ENCODE data around the gene FOXO1.

The FOXO1 gene

DNA sequence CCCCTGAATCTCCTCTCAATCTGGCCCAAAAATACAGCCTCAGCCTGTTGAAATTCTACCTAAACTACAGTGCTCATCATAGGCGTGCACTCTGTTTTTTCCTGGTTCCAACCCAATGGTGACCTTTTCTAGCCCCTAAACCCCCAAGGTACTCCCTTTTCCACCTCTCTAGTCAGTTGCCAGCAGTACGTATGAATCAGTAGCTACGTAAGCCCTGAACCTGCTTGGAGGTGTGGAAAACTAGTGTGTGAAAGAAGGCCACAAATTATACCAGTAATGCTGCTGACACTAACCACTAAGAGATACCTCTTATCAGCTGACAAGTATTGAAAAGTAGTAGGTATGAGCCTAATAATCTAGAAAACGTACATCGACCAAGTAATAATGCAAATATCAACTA lies 60.9 kb downstream of the FOXO1 start:
- ChIA-PET POLR2A (ENCODE audit: low non-redundant PET) (no interaction called here), CTCF (interaction anchor here (0.8 kb wide), 1 partner anchor 409 kb away, joined by 3 read pairs; no protein-coding TSS in a partner anchor)
- DNase-seq (ENCODE audit: low spot score): no peak
- TF ChIP-seq, protein P1, sequence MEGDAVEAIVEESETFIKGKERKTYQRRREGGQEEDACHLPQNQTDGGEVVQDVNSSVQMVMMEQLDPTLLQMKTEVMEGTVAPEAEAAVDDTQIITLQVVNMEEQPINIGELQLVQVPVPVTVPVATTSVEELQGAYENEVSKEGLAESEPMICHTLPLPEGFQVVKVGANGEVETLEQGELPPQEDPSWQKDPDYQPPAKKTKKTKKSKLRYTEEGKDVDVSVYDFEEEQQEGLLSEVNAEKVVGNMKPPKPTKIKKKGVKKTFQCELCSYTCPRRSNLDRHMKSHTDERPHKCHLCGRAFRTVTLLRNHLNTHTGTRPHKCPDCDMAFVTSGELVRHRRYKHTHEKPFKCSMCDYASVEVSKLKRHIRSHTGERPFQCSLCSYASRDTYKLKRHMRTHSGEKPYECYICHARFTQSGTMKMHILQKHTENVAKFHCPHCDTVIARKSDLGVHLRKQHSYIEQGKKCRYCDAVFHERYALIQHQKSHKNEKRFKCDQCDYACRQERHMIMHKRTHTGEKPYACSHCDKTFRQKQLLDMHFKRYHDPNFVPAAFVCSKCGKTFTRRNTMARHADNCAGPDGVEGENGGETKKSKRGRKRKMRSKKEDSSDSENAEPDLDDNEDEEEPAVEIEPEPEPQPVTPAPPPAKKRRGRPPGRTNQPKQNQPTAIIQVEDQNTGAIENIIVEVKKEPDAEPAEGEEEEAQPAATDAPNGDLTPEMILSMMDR (conservative IDR thresholded peaks at IDR 0.05; ENCODE audit: low read depth): no peak
- no peak overlapping the region for H3K27ac ChIP-seq

DNA sequence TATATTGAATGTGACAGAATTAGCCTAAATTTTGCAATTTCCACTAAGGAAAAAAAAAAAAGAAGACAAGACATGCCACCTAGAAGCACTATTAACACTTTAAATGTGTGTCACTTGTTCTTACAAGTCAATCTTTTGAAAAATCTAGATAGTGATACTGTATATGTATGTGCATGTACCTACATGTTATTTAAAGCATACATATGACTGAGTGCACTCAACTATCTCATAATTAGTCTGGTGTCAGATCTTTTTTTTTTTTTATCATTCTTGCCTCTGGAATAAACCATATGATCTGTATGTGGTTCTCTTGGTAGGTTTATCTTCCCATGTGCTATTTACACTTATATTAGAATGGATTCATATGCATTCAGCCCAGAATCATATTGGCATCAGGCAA lies 62.3 kb downstream of the FOXO1 start:
- no peak overlapping the region for H3K27ac ChIP-seq
- no peak for DNase-seq (ENCODE audit: low spot score)
- ChIA-PET CTCF (no interaction called here), POLR2A (ENCODE audit: low non-redundant PET) (no interaction called here)
- TF ChIP-seq, protein P1 (conservative IDR thresholded peaks at IDR 0.05; ENCODE audit: low read depth): no peak

DNA sequence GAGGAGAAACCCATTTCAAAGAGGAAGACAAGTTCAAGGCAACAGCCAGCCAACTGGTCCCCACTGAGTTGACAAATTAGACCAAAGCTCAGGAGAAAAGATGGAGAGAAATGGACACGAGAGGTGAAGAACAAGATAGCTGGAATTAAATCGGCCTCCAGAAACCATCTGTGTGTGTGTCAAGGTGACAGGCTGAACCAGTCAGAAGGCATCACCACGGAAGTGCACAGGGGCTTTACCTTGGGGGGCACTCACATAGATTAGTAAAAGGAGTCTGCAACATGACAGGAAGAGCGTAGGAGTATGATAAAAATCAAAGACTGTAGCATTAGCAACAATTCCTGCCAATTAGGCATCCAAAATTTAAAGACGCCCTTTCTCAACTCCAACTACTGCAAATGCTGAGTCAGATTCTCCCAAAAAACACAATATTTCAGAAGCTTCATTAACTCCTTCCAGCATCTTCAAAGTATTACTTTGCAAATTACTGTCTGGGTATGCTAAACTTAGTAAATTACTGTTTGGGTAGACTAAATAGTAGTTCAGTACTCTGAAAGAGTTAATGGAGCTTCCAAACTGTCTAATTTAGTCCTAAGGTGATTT lies 66.2 kb downstream of the FOXO1 start:
- no peak overlapping the region for H3K27ac ChIP-seq
- DNase-seq (ENCODE audit: low spot score): no peak
- TF ChIP-seq, protein P1 (conservative IDR thresholded peaks at IDR 0.05; ENCODE audit: low read depth): no peak
- CTCF ChIA-PET: interaction anchor here (0.5 kb wide), 1 partner anchor 240 kb away, joined by 3 read pairs; no protein-coding TSS in a partner anchor
- POLR2A ChIA-PET (ENCODE audit: low non-redundant PET): no interaction called here

DNA sequence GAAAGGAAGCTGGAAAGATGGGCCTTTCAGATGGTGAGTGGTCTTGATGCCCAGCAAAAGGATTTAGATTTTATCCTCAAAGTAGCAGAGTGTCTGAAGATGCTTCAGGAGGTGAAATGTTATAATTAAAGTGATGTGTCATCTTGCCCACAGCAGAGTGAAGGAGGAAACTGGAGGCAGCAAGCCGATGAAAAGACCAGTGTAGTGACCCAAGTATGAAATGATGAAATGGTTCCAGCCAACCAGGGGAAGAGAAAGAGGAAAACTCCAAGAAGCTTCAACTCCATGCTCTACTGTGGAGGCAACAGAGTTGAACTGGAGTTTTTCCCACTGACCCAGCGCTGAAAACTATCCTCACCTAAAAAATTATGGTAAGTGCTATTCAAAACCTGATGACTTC lies 66.7 kb downstream of the FOXO1 start:
- TF ChIP-seq, protein P1 (conservative IDR thresholded peaks at IDR 0.05; ENCODE audit: low read depth): no peak
- H3K27ac ChIP-seq: no peak overlapping the region
- no peak for DNase-seq (ENCODE audit: low spot score)
- ChIA-PET CTCF (interaction anchor here (0.5 kb wide), 1 partner anchor 241 kb away, joined by 3 read pairs; no protein-coding TSS in a partner anchor), POLR2A (ENCODE audit: low non-redundant PET) (no interaction called here)

DNA sequence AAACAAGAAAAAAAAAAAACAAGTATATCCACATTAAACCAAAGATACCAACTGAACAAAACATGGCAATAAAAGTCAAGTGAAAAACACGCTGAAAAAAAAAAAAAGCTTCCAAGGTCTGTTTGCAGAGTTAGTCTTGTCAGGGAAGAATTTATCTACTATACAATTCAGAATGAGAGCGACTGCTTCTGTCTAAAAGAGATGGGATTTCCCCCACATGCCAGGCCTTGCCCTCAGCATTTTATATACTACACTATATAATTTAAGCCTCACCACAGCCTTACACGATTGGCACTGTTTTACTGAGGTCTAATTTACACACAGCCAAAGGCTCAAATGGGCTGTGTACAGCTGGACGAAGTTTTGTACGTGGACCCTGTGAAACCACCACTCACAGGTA lies 67.3 kb downstream of the FOXO1 start:
- DNase-seq (ENCODE audit: low spot score): no peak
- POLR2A ChIA-PET (ENCODE audit: low non-redundant PET): no interaction called here
- CTCF ChIA-PET: interaction anchor here (0.5 to 0.7 kb wide), 2 partner anchors 446 to 490 kb away, joined by 3 read pairs; no protein-coding TSS in a partner anchor
- TF ChIP-seq, protein P1 (conservative IDR thresholded peaks at IDR 0.05; ENCODE audit: low read depth): no peak
- no peak overlapping the region for H3K27ac ChIP-seq

DNA sequence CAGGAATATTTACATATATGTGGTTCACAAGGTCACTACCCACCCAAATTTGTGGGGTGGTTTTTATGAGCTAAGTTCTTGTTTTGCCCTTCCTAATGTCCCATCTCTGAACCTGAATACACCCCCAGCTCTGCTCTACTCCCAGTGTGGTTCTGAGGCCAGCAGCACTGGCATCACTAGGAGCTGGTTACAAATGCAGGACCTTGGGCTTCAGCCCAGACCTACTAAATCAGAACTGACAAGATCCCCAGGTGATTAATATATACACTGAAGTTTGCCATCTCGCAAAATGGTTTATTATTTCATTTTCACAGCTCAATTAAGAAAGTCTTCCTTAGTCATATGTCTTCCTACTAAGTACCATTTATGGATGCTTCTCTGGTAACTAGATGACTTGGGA lies 67.9 kb downstream of the FOXO1 start:
- ChIA-PET CTCF (interaction anchor here (0.5 kb wide), 1 partner anchor 447 kb away, joined by 3 read pairs; no protein-coding TSS in a partner anchor), POLR2A (ENCODE audit: low non-redundant PET) (no interaction called here)
- no peak overlapping the region for H3K27ac ChIP-seq
- TF ChIP-seq, protein P1 (conservative IDR thresholded peaks at IDR 0.05; ENCODE audit: low read depth): no peak
- DNase-seq (ENCODE audit: low spot score): no peak
